K562 (cell line): Measurements from ENCODE around the gene KNOP1.

ENCODE experiments used
- POLR2A ChIP-seq: fragments of 450-650 bp; conservative IDR thresholded peaks from 2 replicates; pipeline ENCODE4 v1.6.1; 2016
- RBBP5 ChIP-seq: fragments of 200-600 bp; sonication (generic); IDR thresholded peaks from 2 replicates; pipeline ENCODE4 v1.6.1; 2012; ENCODE audit warnings: borderline replicate concordance, mild to moderate bottlenecking, low read length, control low read depth, inconsistent platforms; ENCODE audit not compliant: insufficient read depth, poor library complexity, severe bottlenecking
- SRF ChIP-seq, 2 experiments: fragments of 250-450, 450-650 bp in 1 of 2; sonication (Bioruptor Pico) in 1 of 2; sonication (generic) in 1 of 2; formaldehyde crosslinking; IDR thresholded peaks; 2 replicates each; pipeline versions ENCODE4 v1.5.0 to v1.5.1; 2020 to 2022; ENCODE audit warnings: mild to moderate bottlenecking in 1 of 2, missing genetic modification reagents in 1 of 2
- TAF1 ChIP-seq: IDR thresholded peaks from 2 replicates; pipeline ENCODE4 v1.6.1; 2011; ENCODE audit warnings: mild to moderate bottlenecking, low read length, moderate library complexity; ENCODE audit not compliant: insufficient read depth, control insufficient read depth, severe bottlenecking; ENCODE audit errors: extremely low read depth
- ZNF436 ChIP-seq: fragments of 250-450, 450-650 bp; sonication (Bioruptor Pico); formaldehyde crosslinking; IDR thresholded peaks from 2 replicates; pipeline ENCODE4 v1.7.0; 2020; ENCODE audit warnings: mild to moderate bottlenecking
- TF ChIP-seq, protein P1 (sequence below), 3 experiments: IDR thresholded peaks in 2 of 3; conservative IDR thresholded peaks in 1 of 3; 2 replicates each; pipeline ENCODE4 v1.5.1; 2011 to 2012; ENCODE audit warnings: low read length in 3 of 3, mild to moderate bottlenecking in 3 of 3, control low read depth in 2 of 3, improper control_type of control experiment in 1 of 3, inconsistent platforms in 1 of 3, low read depth in 1 of 3, mixed read lengths in 1 of 3, moderate library complexity in 1 of 3; ENCODE audit not compliant: insufficient read depth in 2 of 3
- TF ChIP-seq, protein P2 (sequence below): fragments of 250-450 bp; sonication (Bioruptor Pico); IDR thresholded peaks from 2 replicates; pipeline ENCODE4 v1.4.0; 2020

DNA sequence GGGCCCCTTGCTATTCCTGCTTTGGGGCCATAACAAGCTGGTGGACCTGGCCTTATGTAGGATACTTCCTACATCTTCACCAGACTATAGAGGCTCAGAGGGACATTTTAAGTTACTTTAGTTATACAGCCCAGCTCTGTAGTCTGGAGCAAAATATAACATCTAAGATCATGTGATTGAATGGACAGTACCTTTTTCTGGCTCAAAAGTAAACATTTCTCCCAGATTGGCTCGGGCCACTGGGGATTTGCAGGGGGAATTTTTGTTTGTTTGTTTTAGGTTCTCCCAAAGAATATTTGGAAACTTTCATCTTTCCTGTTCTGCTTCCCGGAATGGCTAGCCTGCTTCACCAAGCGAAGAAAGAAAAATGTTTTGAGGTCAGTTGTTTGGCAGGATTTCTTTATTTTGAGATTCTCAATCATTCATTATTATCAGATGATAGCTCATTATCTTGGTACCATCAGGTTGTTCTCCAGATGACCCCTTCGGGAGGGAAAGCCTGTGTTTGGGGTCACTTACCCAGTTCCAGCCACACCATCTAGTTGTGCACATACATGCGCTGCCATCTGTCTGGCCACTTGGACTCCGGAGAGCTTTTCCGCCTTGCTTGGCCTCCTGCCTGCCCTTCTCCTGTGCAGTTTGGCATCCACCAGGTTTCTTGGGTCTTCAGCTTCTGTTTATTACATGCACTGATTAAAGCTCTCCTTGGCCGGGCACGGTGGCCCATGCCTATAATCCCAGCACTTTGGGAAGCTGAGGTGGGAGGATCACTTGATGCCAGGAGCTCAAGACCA, 17.2 kb upstream of the KNOP1 start:
- TF ChIP-seq ZNF436 (CRISPR knock-in tag), result no peak
- TF ChIP-seq RBBP5, result no peak
- TF ChIP-seq, protein P1, sequence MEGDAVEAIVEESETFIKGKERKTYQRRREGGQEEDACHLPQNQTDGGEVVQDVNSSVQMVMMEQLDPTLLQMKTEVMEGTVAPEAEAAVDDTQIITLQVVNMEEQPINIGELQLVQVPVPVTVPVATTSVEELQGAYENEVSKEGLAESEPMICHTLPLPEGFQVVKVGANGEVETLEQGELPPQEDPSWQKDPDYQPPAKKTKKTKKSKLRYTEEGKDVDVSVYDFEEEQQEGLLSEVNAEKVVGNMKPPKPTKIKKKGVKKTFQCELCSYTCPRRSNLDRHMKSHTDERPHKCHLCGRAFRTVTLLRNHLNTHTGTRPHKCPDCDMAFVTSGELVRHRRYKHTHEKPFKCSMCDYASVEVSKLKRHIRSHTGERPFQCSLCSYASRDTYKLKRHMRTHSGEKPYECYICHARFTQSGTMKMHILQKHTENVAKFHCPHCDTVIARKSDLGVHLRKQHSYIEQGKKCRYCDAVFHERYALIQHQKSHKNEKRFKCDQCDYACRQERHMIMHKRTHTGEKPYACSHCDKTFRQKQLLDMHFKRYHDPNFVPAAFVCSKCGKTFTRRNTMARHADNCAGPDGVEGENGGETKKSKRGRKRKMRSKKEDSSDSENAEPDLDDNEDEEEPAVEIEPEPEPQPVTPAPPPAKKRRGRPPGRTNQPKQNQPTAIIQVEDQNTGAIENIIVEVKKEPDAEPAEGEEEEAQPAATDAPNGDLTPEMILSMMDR (IDR thresholded peaks at IDR 0.05 in 2 of 3, conservative IDR thresholded peaks at IDR 0.05 in 1 of 3; ENCODE audit: insufficient read depth in 2 of 3, low read depth in 1 of 3, low read length in 3 of 3), result no peak
- TF ChIP-seq, protein P2, sequence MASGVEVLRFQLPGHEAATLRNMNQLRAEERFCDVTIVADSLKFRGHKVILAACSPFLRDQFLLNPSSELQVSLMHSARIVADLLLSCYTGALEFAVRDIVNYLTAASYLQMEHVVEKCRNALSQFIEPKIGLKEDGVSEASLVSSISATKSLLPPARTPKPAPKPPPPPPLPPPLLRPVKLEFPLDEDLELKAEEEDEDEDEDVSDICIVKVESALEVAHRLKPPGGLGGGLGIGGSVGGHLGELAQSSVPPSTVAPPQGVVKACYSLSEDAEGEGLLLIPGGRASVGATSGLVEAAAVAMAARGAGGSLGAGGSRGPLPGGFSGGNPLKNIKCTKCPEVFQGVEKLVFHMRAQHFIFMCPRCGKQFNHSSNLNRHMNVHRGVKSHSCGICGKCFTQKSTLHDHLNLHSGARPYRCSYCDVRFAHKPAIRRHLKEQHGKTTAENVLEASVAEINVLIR (CRISPR knock-in tag), result no peak
- no peak for TF ChIP-seq POLR2A
- no peak for TF ChIP-seq SRF (CRISPR knock-in tag; IDR thresholded peaks at IDR 0.05)
- TF ChIP-seq TAF1, result no peak
